Measurements from ENCODE around the gene ABCA6.
"Not testable (repeated sequence)": the region's sequence is repeated elsewhere in the genome, so short reads cannot be mapped to it uniquely, and the experiment has no call there.

The ABCA6 gene

GRCh38 chr17:69141431-69142174 lies at the start of gene ABCA6:
TSS of gene ABCA6 (minus strand) at chr17:69141895. CDS start at chr17:69140703, 1,192 bp downstream.
- H3K36me3 Mint-ChIP-seq = no peaks in the 10 kb centered on the region
- H3K27ac Mint-ChIP-seq = no peak within 1 kb of the TSS
- no peaks in the 10 kb centered on the region for H3K4me1 Mint-ChIP-seq
- no peaks in the 10 kb centered on the region for H3K9me3 Mint-ChIP-seq
- H3K27me3 Mint-ChIP-seq = no peaks in the 10 kb centered on the region
- no peak within 1 kb of the TSS for H3K4me3 Mint-ChIP-seq

DNA sequence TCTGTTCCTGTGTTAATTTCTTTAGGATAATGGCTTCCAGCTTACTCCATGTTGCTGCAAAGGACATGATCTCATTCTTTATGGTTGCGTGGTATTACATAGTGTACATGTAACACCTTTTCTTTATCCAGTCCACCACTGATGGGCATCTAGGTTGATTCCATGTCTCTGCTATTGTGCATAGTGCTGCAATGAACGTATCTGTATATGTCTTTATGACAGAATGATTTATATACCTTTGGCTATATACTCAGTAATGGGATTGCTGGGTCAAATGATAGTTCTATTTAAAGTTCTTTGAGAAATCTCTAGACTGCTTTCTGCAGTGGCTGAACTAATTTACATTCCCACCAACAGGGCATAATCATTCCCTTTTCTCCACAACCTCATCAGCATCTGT lies 47.1 kb upstream of the ABCA6 start:
- no peak overlapping the region for H3K27ac Mint-ChIP-seq
- no peaks in the 10 kb centered on the region for H3K4me1 Mint-ChIP-seq
- H3K4me3 Mint-ChIP-seq = no peak overlapping the region
- no peaks in the 10 kb centered on the region for H3K27me3 Mint-ChIP-seq
- H3K9me3 Mint-ChIP-seq = no peaks in the 10 kb centered on the region
- H3K36me3 Mint-ChIP-seq = peaks cover 3% of the 10 kb centered on the region

GRCh38 chr17:69188064-69188463 lies 46.4 kb upstream of the ABCA6 start:
- no peak overlapping the region for H3K4me3 Mint-ChIP-seq

DNA sequence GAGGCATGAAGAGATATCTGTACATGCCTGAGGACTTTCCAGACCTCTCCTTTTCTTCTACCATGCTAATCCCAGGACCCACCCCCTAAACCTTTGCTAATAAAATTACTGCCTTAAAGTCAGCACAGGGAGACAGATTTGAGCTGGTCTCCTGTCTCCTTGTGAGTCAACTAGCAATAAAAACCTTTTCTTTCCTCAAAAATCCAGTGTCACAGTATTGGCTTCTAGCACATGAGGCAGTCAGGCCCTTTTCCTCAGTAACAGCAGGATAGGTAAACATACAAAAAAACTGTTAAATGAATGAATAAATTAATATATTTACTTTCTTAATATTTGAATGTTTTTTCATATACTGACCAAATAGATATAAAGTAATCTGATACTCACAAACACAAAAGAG lies 45.6 kb upstream of the ABCA6 start:
- Mint-ChIP-seq H3K27me3 (no peaks in the 10 kb centered on the region), H3K4me1 (no peaks in the 10 kb centered on the region), H3K4me3 (no peak overlapping the region), H3K27ac (no peak overlapping the region), H3K9me3 (no peaks in the 10 kb centered on the region), H3K36me3 (peaks cover 1% of the 10 kb centered on the region)

More at GRCh38 chr17:69188064-69188463, 46.4 kb upstream of the ABCA6 start:
- no peaks in the 10 kb centered on the region for H3K4me1 Mint-ChIP-seq
- no peaks in the 10 kb centered on the region for H3K9me3 Mint-ChIP-seq
- H3K27ac Mint-ChIP-seq = no peak overlapping the region
- H3K36me3 Mint-ChIP-seq = peaks cover 3% of the 10 kb centered on the region
- H3K27me3 Mint-ChIP-seq = no peaks in the 10 kb centered on the region

- Mint-ChIP-seq H3K27ac (no peak overlapping the region), H3K36me3 (peaks cover 3% of the 10 kb centered on the region), H3K4me1 (no peaks in the 10 kb centered on the region), H3K9me3 (no peaks in the 10 kb centered on the region), H3K4me3 (no peak overlapping the region), H3K27me3 (no peaks in the 10 kb centered on the region)
Measured at GRCh38 chr17:69179227-69179952, 37.7 kb upstream of the ABCA6 start.

DNA sequence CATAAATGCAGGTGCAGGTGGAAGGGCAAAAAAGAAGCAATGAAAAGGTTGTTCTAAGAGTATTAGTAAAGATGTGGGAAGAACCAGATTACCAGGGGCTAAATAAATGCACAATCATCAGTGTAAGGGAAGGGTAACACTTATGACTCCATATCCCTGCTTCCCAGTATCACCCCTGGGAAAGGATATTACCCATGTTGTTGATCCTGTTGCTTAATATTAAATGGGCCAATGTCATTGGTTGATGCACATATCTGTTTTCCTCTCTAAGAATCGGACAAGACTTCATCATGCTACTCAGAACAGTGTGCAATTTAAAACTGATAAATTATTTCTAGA lies 34.7 kb upstream of the ABCA6 start:
- H3K4me3 Mint-ChIP-seq = no peak overlapping the region
- no peaks in the 10 kb centered on the region for H3K9me3 Mint-ChIP-seq
- no peaks in the 10 kb centered on the region for H3K27me3 Mint-ChIP-seq
- H3K36me3 Mint-ChIP-seq = peaks cover 2% of the 10 kb centered on the region
- no peak overlapping the region for H3K27ac Mint-ChIP-seq
- H3K4me1 Mint-ChIP-seq = no peaks in the 10 kb centered on the region

DNA sequence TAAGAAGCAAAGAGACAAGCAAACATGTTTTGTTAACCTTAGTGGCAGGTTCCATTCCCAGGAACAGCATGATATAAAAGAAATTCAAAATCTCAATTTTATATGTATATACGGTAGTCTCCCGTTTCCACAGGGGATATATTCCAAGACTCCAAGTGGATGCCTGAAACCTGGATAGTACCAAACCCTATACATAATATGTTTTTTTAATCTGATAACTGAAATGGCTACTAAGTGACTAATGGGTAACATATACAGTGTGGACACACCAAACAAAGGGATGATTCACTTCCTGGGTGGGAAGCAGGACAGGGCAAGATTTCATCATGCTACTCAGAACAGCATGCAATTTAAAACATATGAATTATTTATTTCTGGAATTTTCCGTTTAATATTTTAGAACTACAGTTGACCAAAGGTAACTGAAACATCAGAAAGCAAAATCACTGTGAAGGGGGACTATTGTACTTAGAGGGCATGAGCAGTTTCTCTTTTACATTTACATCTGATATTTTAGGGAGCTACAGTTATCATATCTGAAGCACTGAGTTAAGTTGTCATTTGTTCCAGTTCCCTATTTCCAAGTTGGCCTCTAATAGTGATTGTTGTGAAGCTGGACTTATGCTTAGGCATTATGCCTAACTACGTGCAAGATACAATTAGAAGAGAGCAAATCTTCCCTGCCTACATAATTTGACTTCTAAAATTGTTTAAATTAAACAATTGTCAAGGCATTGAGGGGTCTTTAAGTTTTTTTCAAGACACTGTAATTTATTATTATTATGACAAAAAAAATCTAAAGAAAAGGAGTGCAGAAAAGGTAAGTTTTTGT lies 34.1 kb upstream of the ABCA6 start:
- peaks cover 2% of the 10 kb centered on the region for H3K36me3 Mint-ChIP-seq
- H3K4me3 Mint-ChIP-seq = no peak overlapping the region
- no peaks in the 10 kb centered on the region for H3K27me3 Mint-ChIP-seq
- H3K9me3 Mint-ChIP-seq = no peaks in the 10 kb centered on the region
- no peak overlapping the region for H3K27ac Mint-ChIP-seq
- H3K4me1 Mint-ChIP-seq = no peaks in the 10 kb centered on the region

- H3K4me1 Mint-ChIP-seq = no peaks in the 10 kb centered on the region
- peaks cover 2% of the 10 kb centered on the region for H3K36me3 Mint-ChIP-seq
- no peak overlapping the region for H3K4me3 Mint-ChIP-seq
- H3K27me3 Mint-ChIP-seq = no peaks in the 10 kb centered on the region
- no peaks in the 10 kb centered on the region for H3K9me3 Mint-ChIP-seq
- H3K27ac Mint-ChIP-seq = no peak overlapping the region
Measured at GRCh38 chr17:69175262-69175624, 33.5 kb upstream of the ABCA6 start.

- Mint-ChIP-seq H3K4me1 (no peaks in the 10 kb centered on the region), H3K9me3 (no peaks in the 10 kb centered on the region), H3K27ac (no peak overlapping the region), H3K27me3 (no peaks in the 10 kb centered on the region), H3K4me3 (no peak overlapping the region), H3K36me3 (peaks cover 7% of the 10 kb centered on the region)
Measured at GRCh38 chr17:69173118-69173517, 31.4 kb upstream of the ABCA6 start.

DNA sequence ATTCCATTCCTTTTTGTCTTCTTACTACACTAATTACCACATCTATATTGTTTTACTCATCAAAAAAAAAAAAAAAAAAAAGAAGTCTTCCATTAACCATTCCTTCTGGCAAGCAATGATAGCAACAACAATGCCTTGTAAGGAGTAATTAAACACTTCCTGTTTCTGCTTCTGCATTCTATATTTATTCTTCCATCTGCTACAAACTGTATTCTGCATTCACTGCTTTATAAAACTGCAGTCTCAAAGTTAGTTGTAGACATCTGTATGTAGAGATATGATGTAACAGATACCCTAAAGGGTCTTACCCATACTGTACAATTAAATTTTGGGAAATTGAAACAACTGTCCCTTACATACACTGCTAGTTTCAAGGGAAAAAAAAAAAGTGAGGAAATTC lies 28.7 kb upstream of the ABCA6 start:
- H3K36me3 Mint-ChIP-seq = peaks cover 13% of the 10 kb centered on the region
- no peaks in the 10 kb centered on the region for H3K27me3 Mint-ChIP-seq
- H3K9me3 Mint-ChIP-seq = no peaks in the 10 kb centered on the region
- no peak overlapping the region for H3K4me3 Mint-ChIP-seq
- no peaks in the 10 kb centered on the region for H3K4me1 Mint-ChIP-seq
- H3K27ac Mint-ChIP-seq = no peak overlapping the region

DNA sequence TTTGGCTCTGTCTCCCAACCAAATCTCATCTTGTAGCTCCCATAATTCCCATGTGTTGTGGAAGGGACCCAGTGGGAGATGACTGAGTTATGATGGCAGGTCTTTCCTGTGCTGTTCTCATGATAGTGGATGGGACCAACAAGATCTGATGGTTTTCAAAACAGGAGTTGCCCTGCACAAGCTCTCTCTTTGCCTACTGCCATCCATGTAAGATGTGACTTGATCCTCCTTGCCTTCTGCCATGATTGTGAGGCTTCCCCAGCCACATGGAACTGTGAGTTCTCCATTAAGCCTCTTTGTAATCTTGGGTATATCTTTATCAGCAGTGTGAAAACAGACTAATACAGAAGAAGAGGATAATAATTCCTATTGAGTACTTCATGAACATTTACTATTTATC lies 26.9 kb upstream of the ABCA6 start:
- H3K36me3 Mint-ChIP-seq = peaks cover 12% of the 10 kb centered on the region
- not testable (repeated sequence) for H3K27ac Mint-ChIP-seq, H3K4me3 Mint-ChIP-seq, H3K4me1 Mint-ChIP-seq, H3K27me3 Mint-ChIP-seq, H3K9me3 Mint-ChIP-seq

GRCh38 chr17:69166957-69167356 lies 25.3 kb upstream of the ABCA6 start:
- Mint-ChIP-seq H3K36me3 (peaks cover 12% of the 10 kb centered on the region), H3K4me3 (no peak overlapping the region), H3K4me1 (no peaks in the 10 kb centered on the region), H3K9me3 (no peaks in the 10 kb centered on the region), H3K27me3 (no peaks in the 10 kb centered on the region), H3K27ac (no peak overlapping the region)

DNA sequence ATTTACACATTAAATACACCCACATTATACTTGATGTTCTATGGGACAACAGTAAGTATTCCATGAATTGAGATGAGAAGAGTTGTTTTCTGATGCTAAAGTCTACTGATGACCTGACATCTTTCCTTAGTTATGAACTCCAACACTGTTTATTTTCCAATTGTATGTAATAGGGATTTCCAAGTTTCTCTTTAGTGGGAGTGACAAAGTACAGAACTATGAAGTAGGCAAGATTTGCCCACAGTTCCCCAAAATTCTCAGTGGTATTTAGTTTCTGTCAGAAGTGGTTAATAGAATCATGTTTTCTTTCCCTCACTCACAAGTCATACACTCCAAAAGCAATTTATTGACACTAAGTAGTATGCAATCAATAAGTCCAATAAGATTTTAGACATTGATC lies 22.5 kb upstream of the ABCA6 start:
- no peak overlapping the region for H3K27ac Mint-ChIP-seq
- H3K4me3 Mint-ChIP-seq = no peak overlapping the region
- H3K27me3 Mint-ChIP-seq = no peaks in the 10 kb centered on the region
- no peaks in the 10 kb centered on the region for H3K9me3 Mint-ChIP-seq
- no peaks in the 10 kb centered on the region for H3K4me1 Mint-ChIP-seq
- peaks cover 10% of the 10 kb centered on the region for H3K36me3 Mint-ChIP-seq

DNA sequence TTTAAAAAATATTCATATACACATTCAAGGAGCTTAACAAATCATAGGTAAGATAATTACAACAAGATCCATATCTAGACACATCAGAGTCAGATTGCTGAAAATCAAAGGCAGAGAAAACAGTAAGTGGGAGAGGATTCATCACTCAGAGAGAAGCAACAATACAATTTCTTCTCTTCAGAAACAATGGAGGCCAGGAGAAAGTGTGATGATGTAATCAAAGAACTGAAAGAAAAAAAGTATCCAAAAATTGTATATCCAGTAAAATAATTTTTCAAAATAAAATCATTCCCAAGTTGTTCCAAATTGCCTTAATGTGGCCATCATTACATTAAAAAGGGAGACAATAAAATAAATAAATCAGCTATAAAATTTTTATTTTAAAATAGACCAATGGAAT lies 17.7 kb upstream of the ABCA6 start:
- no peak overlapping the region for H3K4me3 Mint-ChIP-seq
- peaks cover 3% of the 10 kb centered on the region for H3K36me3 Mint-ChIP-seq
- H3K27me3 Mint-ChIP-seq = no peaks in the 10 kb centered on the region
- no peaks in the 10 kb centered on the region for H3K9me3 Mint-ChIP-seq
- H3K4me1 Mint-ChIP-seq = no peaks in the 10 kb centered on the region
- no peak overlapping the region for H3K27ac Mint-ChIP-seq

GRCh38 chr17:69154267-69154666 lies 12.6 kb upstream of the ABCA6 start:
- no peaks in the 10 kb centered on the region for H3K4me1 Mint-ChIP-seq
- no peaks in the 10 kb centered on the region for H3K27me3 Mint-ChIP-seq

GRCh38 chr17:69150333-69150732 lies 8.6 kb upstream of the ABCA6 start:
- H3K4me3 Mint-ChIP-seq = no peak overlapping the region

More at GRCh38 chr17:69154267-69154666, 12.6 kb upstream of the ABCA6 start:
- no peak overlapping the region for H3K4me3 Mint-ChIP-seq
- H3K9me3 Mint-ChIP-seq = no peaks in the 10 kb centered on the region
- no peak overlapping the region for H3K27ac Mint-ChIP-seq
- peaks cover 7% of the 10 kb centered on the region for H3K36me3 Mint-ChIP-seq

More at GRCh38 chr17:69150333-69150732, 8.6 kb upstream of the ABCA6 start:
- Mint-ChIP-seq H3K36me3 (peaks cover 4% of the 10 kb centered on the region), H3K27ac (no peak overlapping the region), H3K27me3 (no peaks in the 10 kb centered on the region), H3K9me3 (no peaks in the 10 kb centered on the region), H3K4me1 (no peaks in the 10 kb centered on the region)
